ENCODE results near the gene EVPL.
"Not testable (repeated sequence)": the region's sequence is repeated elsewhere in the genome, so short reads cannot be mapped to it uniquely, and the experiment has no call there.

The EVPL gene

DNA sequence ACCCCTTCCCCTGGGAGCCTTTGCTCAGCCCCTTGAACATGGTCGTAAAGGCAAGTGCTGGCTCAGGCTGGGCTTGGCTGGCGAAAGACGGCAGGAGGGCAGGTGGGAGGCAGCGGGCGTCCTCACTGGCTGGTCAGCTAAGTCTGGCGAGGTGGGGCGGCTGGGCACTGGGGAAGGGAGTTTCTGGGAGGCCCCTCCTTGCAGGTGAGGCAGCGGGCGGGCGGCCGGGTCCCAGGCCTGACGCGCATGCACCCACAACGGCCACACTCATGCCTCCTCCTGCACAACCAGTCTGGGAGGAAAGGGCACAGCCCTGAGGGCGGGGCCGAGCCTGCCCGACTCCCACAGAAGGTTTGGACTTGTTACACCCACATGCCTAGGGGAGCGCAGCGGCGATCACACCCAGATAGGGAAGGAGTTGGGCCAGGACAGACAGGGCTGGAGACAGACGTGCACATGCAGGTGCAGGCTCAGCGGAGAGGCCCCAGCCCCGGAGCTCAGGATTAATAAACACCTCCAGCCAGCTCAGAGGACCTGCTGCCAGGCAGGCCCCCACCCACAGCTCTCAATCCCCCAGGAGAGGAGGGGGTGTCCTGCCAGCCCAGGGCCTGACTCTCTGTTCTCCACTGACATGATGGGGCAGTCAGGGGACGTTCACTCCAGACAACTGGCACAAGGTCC, at the start of gene EVPL:
Gene EVPL (minus strand): TSS at position 148 of the 681 bp plus-strand sequence. CDS start 108 bp downstream, at position 40.
- DNase-seq (ENCODE audit: low read depth in 2 of 3, low spot score in 2 of 3) = no peak

- no peak for DNase-seq (ENCODE audit: low read depth in 2 of 3, low spot score in 2 of 3)
Measured at GRCh38 chr17:76076146-76076764, 49.1 kb upstream of the EVPL start.

DNA sequence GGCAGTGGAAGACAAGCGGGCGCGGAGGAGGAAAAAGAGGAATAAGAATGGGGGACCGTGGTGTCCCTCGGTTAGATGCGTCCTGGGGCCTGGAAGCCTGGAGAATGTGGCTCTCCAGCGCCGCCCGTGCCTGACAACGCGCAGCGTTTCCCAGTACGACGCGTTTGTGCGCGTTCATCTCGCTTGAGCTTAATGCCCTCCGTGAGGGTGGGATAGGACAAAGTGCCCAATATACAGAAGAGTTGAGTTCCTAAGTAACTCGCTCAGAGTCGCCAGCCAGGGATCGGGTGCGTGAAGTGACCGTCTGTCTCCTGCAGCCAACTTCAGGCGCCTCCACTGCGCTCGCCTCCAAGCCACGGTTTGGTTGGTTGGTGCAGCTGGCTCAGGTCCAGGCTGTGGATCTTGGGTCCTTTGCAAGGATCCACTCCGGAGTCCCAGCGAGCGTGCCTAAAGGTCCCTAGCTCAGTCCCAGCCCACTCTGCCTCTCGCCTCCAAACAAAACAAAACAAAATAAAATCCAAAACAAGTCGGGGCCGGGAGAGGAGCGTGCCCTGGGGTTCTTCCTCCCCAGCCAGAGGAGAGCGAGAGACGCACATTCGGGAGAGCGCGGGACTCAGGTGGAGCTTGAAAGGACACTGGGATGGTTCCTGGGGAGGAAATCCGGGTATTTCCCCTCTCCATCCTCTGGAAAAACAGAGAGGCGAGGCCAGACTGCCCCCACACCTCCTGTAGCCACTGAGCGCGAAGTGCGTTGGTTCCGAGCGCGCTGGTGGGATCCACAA, 48.4 kb upstream of the EVPL start:
- no peak for DNase-seq (ENCODE audit: low read depth in 2 of 3, low spot score in 2 of 3)

DNA sequence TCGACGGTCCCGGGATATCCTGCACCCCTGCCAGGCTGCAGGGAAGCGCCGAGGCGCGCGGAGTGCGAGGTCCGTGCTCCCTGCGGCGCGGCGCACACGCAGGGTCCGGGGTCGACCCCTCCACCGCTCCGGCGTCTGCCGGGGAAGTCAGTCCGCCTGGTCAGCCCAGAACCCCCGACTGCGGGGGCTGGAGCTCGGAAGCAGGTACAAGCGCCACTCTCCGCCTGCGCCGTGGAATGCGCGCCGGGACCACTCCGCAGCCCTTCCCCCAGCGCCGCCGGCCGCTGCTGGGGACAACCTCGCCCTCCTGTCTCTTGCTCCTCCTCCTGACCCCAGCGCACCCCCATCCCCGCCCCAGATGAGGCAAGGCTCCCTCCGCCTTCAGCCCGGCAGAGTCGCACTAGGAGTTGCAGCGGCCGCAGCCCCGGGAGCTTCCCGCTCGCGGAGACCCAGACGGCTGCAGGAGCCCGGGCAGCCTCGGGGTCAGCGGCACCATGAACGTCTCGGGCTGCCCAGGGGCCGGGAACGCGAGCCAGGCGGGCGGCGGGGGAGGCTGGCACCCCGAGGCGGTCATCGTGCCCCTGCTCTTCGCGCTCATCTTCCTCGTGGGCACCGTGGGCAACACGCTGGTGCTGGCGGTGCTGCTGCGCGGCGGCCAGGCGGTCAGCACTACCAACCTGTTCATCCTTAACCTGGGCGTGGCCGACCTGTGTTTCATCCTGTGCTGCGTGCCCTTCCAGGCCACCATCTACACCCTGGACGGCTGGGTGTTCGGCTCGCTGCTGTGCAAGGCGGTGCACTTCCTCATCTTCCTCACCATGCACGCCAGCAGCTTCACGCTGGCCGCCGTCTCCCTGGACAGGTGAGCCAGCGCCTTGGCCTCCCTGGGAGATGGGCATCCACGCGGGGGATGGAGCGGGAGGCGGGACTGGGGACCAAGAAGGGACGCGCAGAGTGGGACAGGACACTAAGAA, 47.6 kb upstream of the EVPL start, which contains the start of gene GALR2:
Gene GALR2 (plus strand): TSS at position 392 of the 974 bp plus-strand sequence. CDS start 103 bp downstream, at position 495.
- no peak for DNase-seq (ENCODE audit: low read depth in 2 of 3, low spot score in 2 of 3)

GRCh38 chr17:76072148-76072858, 45.2 kb upstream of the EVPL start, which contains the start of gene SRP68:
TSS of gene SRP68 (minus strand) at chr17:76072517. CDS start at chr17:76072491, 26 bp downstream.
- DNase-seq (ENCODE audit: low read depth in 2 of 3, low spot score in 2 of 3) = peak; percentile 76 to 77 (median 77)

- no peak for DNase-seq (ENCODE audit: low read depth in 2 of 3, low spot score in 2 of 3)
Measured at GRCh38 chr17:76071531-76072147, 44.5 kb upstream of the EVPL start.

DNA sequence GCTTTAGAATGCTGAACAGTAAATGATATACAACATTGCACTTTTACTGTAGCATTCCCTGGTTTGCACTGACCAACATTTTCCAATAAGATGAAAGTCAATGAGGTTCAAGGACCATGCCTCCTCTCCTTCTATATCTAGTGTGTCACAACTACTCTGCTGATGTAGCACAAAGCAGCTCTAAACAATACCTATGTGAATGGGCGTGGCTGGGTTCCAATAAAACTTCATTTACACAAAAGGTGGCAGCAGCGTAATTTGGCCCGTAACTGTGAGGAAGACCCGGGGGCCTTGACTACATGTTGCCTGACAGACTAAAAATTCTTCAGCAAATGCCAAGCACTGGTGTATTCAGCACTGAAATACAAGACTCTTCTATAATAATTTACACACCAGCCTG, 38.7 kb upstream of the EVPL start:
- no peak for DNase-seq (ENCODE audit: low read depth in 2 of 3, low spot score in 2 of 3)

GRCh38 chr17:76063875-76064546, 36.9 kb upstream of the EVPL start:
- no peak for DNase-seq (ENCODE audit: low read depth in 2 of 3, low spot score in 2 of 3)

DNA sequence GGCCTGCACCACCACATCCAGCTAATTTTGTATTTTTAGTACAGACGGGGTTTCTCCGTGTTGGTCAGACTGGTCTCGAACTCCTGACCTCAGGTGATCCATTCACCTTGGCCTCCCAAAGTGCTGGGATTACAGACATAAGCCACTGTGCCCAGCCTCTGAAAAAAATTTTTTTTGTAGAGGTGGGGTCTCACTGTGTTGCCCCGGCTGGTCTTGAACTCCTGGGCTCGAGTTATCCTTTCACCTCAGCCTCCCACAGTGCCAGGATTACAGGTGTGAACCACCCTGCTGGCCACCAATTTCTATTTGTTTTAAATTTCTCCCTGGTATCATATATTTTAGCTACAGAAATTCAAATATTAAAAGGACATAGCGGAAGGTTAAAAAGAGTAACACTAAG, 31.2 kb upstream of the EVPL start:
- DNase-seq (ENCODE audit: low read depth in 2 of 3, low spot score in 2 of 3) = not testable (repeated sequence)

DNA sequence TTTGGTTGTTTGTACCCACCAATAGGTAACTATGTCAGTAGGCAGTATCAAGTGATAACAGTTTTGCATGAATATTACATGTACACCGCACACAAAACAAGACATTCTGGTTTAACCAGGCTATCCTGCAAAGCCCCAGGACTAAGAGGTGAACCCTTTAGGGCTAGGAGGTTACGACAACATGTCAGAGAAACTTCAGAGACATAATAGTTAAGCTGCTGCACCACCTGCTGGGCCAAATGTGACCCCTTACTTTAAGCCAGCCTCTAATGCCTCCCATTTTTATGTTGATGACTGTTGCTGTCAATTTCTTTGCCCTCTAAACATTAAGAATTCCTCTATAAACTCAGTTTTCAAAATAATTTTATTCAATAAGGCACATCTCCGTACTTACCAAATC, 29.8 kb upstream of the EVPL start:
- DNase-seq (ENCODE audit: low read depth in 2 of 3, low spot score in 2 of 3) = no peak

- DNase-seq (ENCODE audit: low read depth in 2 of 3, low spot score in 2 of 3) = no peak
Measured at GRCh38 chr17:76054112-76054476, 27.0 kb upstream of the EVPL start.

DNA sequence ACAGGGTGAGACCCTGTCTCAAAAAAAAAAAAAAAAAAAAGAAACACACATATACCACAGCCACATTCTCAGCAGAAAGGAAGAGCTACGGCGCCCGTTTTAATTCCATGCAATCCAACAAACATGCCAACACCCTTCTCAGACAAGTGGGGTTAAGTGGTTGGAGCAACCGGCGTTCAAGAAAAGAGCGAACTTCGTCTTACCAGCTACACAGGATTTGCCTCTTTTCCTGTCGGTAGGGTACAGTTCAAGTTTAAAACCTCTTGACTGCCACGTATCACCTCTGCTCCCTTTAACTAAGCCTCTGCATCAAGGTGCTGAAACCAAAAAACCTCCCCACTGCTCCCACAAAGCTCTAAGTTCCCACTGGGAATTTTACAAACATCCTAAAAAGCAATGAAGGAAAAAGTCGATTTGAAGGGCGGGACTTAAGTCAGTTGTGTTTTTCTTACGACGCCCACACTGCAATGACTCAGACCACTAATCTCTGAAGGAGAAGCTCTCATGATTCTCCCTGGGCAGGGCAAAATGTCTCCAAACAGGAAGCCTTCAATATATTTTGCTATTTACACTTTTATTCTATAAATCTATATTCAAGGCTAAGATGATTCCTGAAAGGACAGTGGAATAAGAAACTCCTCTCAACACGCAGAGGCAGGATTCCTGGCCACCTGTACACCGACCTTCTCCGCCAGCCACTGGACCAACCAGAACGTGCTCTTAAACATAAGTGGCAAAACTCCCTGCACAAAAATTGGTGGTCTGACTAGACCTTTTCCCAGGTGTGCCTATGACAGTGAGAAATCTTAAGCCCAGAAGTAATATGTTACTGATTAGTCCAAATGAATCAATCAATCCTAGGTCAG, 26.4 kb upstream of the EVPL start:
- no peak for DNase-seq (ENCODE audit: low read depth in 2 of 3, low spot score in 2 of 3)

- no peak for DNase-seq (ENCODE audit: low read depth in 2 of 3, low spot score in 2 of 3)
Measured at GRCh38 chr17:76051561-76051960, 24.5 kb upstream of the EVPL start.

GRCh38 chr17:76050538-76051467, 23.7 kb upstream of the EVPL start:
- no peak for DNase-seq (ENCODE audit: low read depth in 2 of 3, low spot score in 2 of 3)

DNA sequence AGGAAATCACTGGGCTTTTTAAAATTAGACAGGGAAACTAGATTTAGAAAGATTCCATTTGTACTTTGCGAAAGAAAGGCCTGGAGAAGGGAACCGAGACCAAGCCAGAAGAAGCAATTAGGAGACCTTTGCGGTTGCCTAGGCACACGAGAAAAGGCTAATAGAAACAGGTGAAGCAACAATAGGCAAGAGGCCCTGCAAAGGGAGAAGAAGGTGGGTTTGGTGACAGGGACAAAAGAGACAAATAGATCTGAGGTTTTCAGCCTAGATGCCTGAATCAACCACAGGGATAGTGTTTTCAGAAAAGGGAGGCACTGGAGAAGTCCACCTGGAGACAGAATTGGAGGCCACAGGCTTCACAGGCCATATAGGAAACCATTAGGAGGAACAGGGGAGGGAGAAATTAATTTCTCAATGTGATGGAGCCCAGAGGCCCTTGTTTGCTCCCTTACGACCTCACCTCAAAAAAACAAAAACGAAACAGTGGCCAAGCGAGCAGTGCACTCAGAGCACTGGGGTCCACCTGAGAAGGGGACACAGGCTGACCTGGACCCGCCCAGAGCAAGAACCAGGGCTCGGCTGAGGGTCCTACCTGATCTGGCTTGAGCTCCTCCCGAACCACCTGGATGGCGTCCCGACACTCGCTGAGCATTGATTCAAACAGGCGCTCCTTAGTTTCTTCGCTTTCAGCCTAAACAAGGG, 22.9 kb upstream of the EVPL start:
- DNase-seq (ENCODE audit: low read depth in 2 of 3, low spot score in 2 of 3) = no peak

GRCh38 chr17:76049239-76049638, 22.1 kb upstream of the EVPL start:
- DNase-seq (ENCODE audit: low read depth in 2 of 3, low spot score in 2 of 3) = no peak

GRCh38 chr17:76048711-76049110, 21.6 kb upstream of the EVPL start:
- DNase-seq (ENCODE audit: low read depth in 2 of 3, low spot score in 2 of 3) = no peak

Measured in activated CD8-positive, alpha-beta memory T cell treated with anti-CD3 and anti-CD28 coated beads for 48 hours (primary cell).